Right lobe of liver (tissue), 6 donors: Measurements from ENCODE around the gene BCAP31. TPM values are rescaled to one million over a fixed set of nuclear protein-coding genes. Genes with fewer than 3 reads are reported as not detected.
"Not testable (repeated sequence)": the region's sequence is repeated elsewhere in the genome, so short reads cannot be mapped to it uniquely, and the experiment has no call there.

ENCODE experiments used
- ATAC-seq, 4 donors: fragments of 200-7000 bp; cut with Tn5 transposase; one replicate each; pipeline ENCODE4 v1.9.1; 2020; ENCODE audit warnings: mild to moderate bottlenecking in 4 of 4, moderate library complexity in 4 of 4
- DNase-seq, 3 donors: peaks; one replicate each; pipeline ENCODE4 v3.0.0-alpha.2; 2020
- H3K27ac ChIP-seq, 3 donors: fragments of 200-600 bp; one replicate each; pipeline ENCODE4 v1.8.0; 2022
- H3K27me3 ChIP-seq, 2 donors: fragments of 200-600 bp; one replicate each; pipeline ENCODE4 v1.8.0; 2022
- H3K36me3 ChIP-seq, 4 donors: fragments of 200-600 bp; sonication (generic) in 1 of 4; one replicate each; pipeline versions ENCODE4 v1.5.1 to v1.8.0; 2017 to 2022; ENCODE audit warnings: control low read depth in 1 of 4
- H3K4me1 ChIP-seq, 4 donors: fragments of 200-600 bp; sonication (generic) in 1 of 4; one replicate each; pipeline versions ENCODE4 v1.5.1 to v1.8.0; 2017 to 2022; ENCODE audit warnings: control low read depth in 1 of 4
- H3K4me3 ChIP-seq, 3 donors: fragments of 200-600 bp; one replicate each; pipeline ENCODE4 v1.8.0; 2022
- H3K9me3 ChIP-seq, 4 donors: fragments of 200-600 bp; sonication (generic) in 1 of 4; one replicate each; pipeline versions ENCODE4 v1.5.1 to v1.8.0; 2017 to 2022; ENCODE audit warnings: control low read depth in 1 of 4
- POLR2A ChIP-seq: fragments of 450-650 bp; IDR thresholded peaks from one replicate; pipeline ENCODE4 v1.6.1; 2017; ENCODE audit warnings: antibody characterized with exemption, mild to moderate bottlenecking
- WGBS: methylation state at CpG from one replicate; pipeline ENCODE4 v1.1.6; 2018; ENCODE audit warnings: low coverage, low lambda C conversion rate; ENCODE audit not compliant: insufficient coverage; ENCODE audit errors: missing lambda C conversion rate; 5-methylcytosine and 5-hydroxymethylcytosine counted together
- intact Hi-C, 2 donors: fragments of 100-400 bp; cut with DNase I; formaldehyde crosslinking; loops; one replicate each; pipeline versions ENCODE4 v1.11.2 to v1.14.1; 2022
- total RNA-seq, 6 experiments: library from RNA; depleted of rRNA in 2 of 6; stranded (reverse); fragments of >200 nt in 2 of 6; fragmentation: NEBNext Ultra II Directional in 3 of 6; extraction: Animal tissue kit (Norgen Biotek cat#: 25700) in 3 of 6; gene quantifications; one replicate each; pipeline versions ENCODE4 v1.1.0 to v1.2.4, GENCODE V29; 2016 to 2023
- TF ChIP-seq, protein P1 (sequence below), 4 donors: fragments of 200-600 bp in 3 of 4; fragments of 450-650 bp in 1 of 4; IDR thresholded peaks; one replicate each; pipeline versions ENCODE4 v1.5.1 to v1.8.0; 2016 to 2022; ENCODE audit warnings: antibody characterized with exemption in 4 of 4, mild to moderate bottlenecking in 2 of 4
- donor health status: DM: no; HTN: yes; CAD: no.
- donor health status: DM: no; HTN: no; CAD: no.
- donor health status: DM: no; HTN: no; CAD: no.
- donor health status: DM: no; HTN: yes; CAD: no.
- donor health status: DM: no; HTN: yes; CAD: no.

The BCAP31 gene
- total RNA-seq, 6 experiments from 2014 or later, result 100 to 126 (median 107) TPM

DNA sequence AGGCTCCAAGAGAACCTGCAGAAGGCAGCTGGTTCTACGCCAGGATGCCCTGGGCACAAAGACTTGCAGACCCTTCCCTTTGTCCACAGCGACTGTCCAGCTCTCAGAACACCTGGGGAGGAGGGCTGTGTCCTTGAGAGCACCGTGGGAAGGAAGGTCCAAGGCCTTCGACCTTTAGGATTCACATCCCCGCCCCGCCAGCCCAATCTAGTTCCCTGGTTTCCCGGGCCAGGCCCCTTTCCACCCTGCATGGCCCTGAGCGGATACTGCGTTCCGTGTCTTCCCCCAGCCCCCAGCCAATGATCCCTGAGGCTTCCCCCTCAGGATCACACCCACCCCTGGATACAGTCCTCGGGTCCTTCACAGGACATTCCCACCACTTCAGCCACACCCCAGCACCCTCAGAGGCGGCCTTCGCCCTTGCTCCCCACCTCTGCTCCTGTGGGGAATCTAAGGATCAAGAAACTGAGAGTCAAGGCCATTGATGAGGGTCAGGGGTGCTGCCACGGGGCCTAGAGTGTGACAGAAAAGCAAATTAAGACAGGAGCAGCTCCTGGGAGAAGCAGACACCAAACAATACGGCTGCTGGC, 9.6 kb upstream of the BCAP31 start:
- 57% methylated on average over 2 of the region's 15 CpGs for WGBS
- peaks cover 0 to 7% (median 0%) of the 10 kb centered on the region in 4 donors for H3K36me3 ChIP-seq
- intact Hi-C loops, result no loop called here

GRCh38 chrX:153732401-153732800, 8.2 kb upstream of the BCAP31 start:
- no peaks in the 10 kb centered on the region for H3K4me1 ChIP-seq
- no peak for DNase-seq
- no peaks in the 10 kb centered on the region for H3K9me3 ChIP-seq
- H3K27me3 ChIP-seq, result no peaks in the 10 kb centered on the region
- intact Hi-C loops, result no loop called here
- H3K27ac ChIP-seq, result no peak overlapping the region
- peak in 1 of 4 donors; percentile 22 for ATAC-seq
- 68% methylated on average over 4 of the region's 14 CpGs for whole genome bisulfite sequencing
- TF ChIP-seq POLR2A, result no peak
- TF ChIP-seq, protein P1, sequence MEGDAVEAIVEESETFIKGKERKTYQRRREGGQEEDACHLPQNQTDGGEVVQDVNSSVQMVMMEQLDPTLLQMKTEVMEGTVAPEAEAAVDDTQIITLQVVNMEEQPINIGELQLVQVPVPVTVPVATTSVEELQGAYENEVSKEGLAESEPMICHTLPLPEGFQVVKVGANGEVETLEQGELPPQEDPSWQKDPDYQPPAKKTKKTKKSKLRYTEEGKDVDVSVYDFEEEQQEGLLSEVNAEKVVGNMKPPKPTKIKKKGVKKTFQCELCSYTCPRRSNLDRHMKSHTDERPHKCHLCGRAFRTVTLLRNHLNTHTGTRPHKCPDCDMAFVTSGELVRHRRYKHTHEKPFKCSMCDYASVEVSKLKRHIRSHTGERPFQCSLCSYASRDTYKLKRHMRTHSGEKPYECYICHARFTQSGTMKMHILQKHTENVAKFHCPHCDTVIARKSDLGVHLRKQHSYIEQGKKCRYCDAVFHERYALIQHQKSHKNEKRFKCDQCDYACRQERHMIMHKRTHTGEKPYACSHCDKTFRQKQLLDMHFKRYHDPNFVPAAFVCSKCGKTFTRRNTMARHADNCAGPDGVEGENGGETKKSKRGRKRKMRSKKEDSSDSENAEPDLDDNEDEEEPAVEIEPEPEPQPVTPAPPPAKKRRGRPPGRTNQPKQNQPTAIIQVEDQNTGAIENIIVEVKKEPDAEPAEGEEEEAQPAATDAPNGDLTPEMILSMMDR (IDR thresholded peaks at IDR 0.05), result no peak
- H3K36me3 ChIP-seq, result peaks cover 0 to 7% (median 0%) of the 10 kb centered on the region in 4 donors
- H3K4me3 ChIP-seq, result no peak overlapping the region

More for the DNA sequence above, 9.6 kb upstream of the BCAP31 start:
- TF ChIP-seq POLR2A, result no peak
- TF ChIP-seq, protein P1 (IDR thresholded peaks at IDR 0.05), result no peak
- no peak for DNase-seq
- H3K9me3 ChIP-seq, result no peaks in the 10 kb centered on the region
- no peaks in the 10 kb centered on the region for H3K27me3 ChIP-seq
- H3K4me3 ChIP-seq, result no peak overlapping the region
- no peaks in the 10 kb centered on the region for H3K4me1 ChIP-seq
- no peak for ATAC-seq
- no peak overlapping the region for H3K27ac ChIP-seq

DNA sequence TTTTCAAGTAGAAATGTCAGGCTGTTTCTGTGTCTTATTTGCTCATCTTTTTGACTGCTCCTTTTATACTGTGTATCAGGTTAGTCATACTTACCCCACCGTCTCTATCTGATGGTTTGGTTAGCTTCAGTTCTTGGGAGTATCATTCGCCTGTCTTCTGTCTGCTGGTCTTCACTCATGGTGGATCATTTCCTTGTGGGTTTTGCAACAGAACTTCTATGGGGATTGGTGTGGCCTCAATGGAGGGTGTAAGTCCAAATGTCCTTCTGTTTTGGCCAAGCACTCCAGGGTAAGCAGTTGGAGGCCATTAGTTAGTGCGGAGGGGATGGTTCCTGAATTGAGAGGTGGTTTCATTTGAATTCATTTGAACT, 7.6 kb upstream of the BCAP31 start:
- peaks cover 0 to under 1% (median 0%) of the 10 kb centered on the region in 4 donors for H3K36me3 ChIP-seq
- H3K27ac ChIP-seq, result no peak overlapping the region
- TF ChIP-seq, protein P1 (IDR thresholded peaks at IDR 0.05), result no peak
- no peak for TF ChIP-seq POLR2A
- no peak overlapping the region for H3K4me3 ChIP-seq
- ATAC-seq (no peak), DNase-seq (no peak)
- H3K9me3 ChIP-seq, result no peaks in the 10 kb centered on the region
- no peaks in the 10 kb centered on the region for H3K27me3 ChIP-seq
- WGBS, result 80% methylated on average over 3 of the region's 3 CpGs
- intact Hi-C loops, result no loop called here
- H3K4me1 ChIP-seq, result no peaks in the 10 kb centered on the region

DNA sequence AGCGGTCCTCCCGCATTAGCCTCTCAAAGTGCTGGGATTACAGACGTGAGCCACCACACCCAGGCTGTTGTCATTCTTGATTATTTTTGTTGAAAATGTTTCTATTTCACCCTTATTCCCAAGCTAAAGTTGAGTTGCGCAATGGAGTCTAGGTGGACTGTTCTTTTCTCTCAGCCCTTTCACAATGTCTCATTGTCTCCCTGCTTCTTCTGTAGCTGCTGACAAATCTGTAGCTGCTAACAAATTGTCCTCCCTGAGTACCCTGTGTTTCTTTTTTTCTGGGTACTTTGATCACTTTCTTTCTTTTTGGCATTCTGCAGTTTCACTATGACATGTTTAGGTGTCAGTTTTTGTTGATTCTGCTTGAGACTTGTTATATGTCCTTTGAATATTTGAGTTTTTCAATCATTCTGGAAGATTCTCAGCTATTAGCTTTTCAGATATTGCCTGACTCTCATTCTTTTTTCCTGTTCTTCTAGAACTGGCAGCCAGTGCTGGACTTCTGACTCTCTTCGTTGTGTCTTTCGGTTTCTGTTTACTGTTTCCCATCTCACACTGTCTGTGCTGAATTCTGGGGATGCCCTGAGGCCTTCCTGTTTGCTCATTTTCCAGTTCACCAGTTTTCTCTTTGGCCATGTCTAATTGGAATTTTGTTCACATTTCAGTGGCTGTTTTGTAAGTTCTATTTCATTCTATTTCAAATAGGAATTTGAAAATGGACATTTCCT, 7.1 kb upstream of the BCAP31 start:
- Histone ChIP-seq H3K4me1 (no peaks in the 10 kb centered on the region), H3K27ac (peak overlapping the region in 1 of 3 donors; percentile 11), H3K9me3 (no peaks in the 10 kb centered on the region), H3K27me3 (no peaks in the 10 kb centered on the region), H3K36me3 (no peaks in the 10 kb centered on the region), H3K4me3 (no peak overlapping the region)
- no peak for TF ChIP-seq POLR2A
- TF ChIP-seq, protein P1 (IDR thresholded peaks at IDR 0.05), result no peak
- no peak for DNase-seq
- intact Hi-C loops, result no loop called here
- 43% methylated on average over 6 of the region's 6 CpGs for WGBS
- no peak for ATAC-seq

- 77% methylated on average over 10 of the region's 23 CpGs for WGBS
- H3K27me3 ChIP-seq, H3K36me3 ChIP-seq, H3K4me1 ChIP-seq, H3K27ac ChIP-seq, DNase-seq, ATAC-seq, H3K9me3 ChIP-seq, H3K4me3 ChIP-seq, intact Hi-C loops: not testable (repeated sequence)
Observed at GRCh38 chrX:153730115-153730514, 5.9 kb upstream of the BCAP31 start.
